Large intestine (tissue), 3 donors: ENCODE results near the gene AJAP1. TPM values are rescaled to one million over a fixed set of nuclear protein-coding genes. Genes with fewer than 3 reads are reported as not detected.

Experiments
- DNase-seq, 2 donors: peaks; one replicate each; pipeline versions ENCODE4 v3.0.0 to v3.0.0-alpha.2; 2013
- H3K27ac ChIP-seq: one replicate; pipeline ENCODE4 v1.5.1; 2013; ENCODE audit warnings: low read length
- H3K27me3 ChIP-seq: 2 replicates; pipeline ENCODE4 v1.6.1; 2013; ENCODE audit warnings: low read length; ENCODE audit not compliant: control insufficient read depth, insufficient read depth
- H3K36me3 ChIP-seq: 2 replicates; pipeline ENCODE4 v1.6.1; 2013; ENCODE audit warnings: low read length; ENCODE audit not compliant: control insufficient read depth, insufficient read depth
- H3K4me1 ChIP-seq: one replicate; pipeline ENCODE4 v1.6.1; 2013; ENCODE audit warnings: low read length; ENCODE audit not compliant: control insufficient read depth, insufficient read depth
- H3K4me3 ChIP-seq: one replicate; pipeline ENCODE4 v1.5.1; 2013; ENCODE audit warnings: low read length
- H3K9me3 ChIP-seq: one replicate; pipeline ENCODE4 v1.6.1; 2013; ENCODE audit warnings: mild to moderate bottlenecking, low read depth, low read length, moderate library complexity; ENCODE audit not compliant: control insufficient read depth
- WGBS: methylation state at CpG from one replicate; pipeline ENCODE4 v1.1.5; 2013; ENCODE audit warnings: low lambda C conversion rate; ENCODE audit not compliant: insufficient coverage; 5-methylcytosine and 5-hydroxymethylcytosine counted together
- polyA plus RNA-seq: library from polyadenylated mRNA; unstranded; fragments of 120-200 nt; gene quantifications from one replicate; pipeline ENCODE4 v1.2.1, GENCODE V29; 2013

Gene AJAP1
- polyA plus RNA-seq, 1 donor = 0.57 TPM

GRCh38 chr1:4786055-4786454, 131.6 kb downstream of the AJAP1 start:
- Histone ChIP-seq H3K27ac (no peak overlapping the region), H3K27me3 (no peaks in the 10 kb centered on the region), H3K4me1 (no peaks in the 10 kb centered on the region), H3K4me3 (no peak overlapping the region), H3K9me3 (no peaks in the 10 kb centered on the region), H3K36me3 (no peaks in the 10 kb centered on the region)
- no CpG with 5 or more reads among the region's 8 CpGs for WGBS
- no peak for DNase-seq

GRCh38 chr1:4787551-4787950, 133.1 kb downstream of the AJAP1 start:
- Histone ChIP-seq H3K27me3 (no peaks in the 10 kb centered on the region), H3K4me3 (no peak overlapping the region), H3K9me3 (no peaks in the 10 kb centered on the region), H3K36me3 (no peaks in the 10 kb centered on the region), H3K4me1 (no peaks in the 10 kb centered on the region), H3K27ac (no peak overlapping the region)
- WGBS = 83% methylated on average over 1 of the region's 5 CpGs
- no peak for DNase-seq

- no peaks in the 10 kb centered on the region for H3K4me1 ChIP-seq
- DNase-seq = no peak
- H3K36me3 ChIP-seq = no peaks in the 10 kb centered on the region
- WGBS = no CpG with 5 or more reads among the region's 4 CpGs
- H3K4me3 ChIP-seq = no peak overlapping the region
- H3K27me3 ChIP-seq = no peaks in the 10 kb centered on the region
- no peaks in the 10 kb centered on the region for H3K9me3 ChIP-seq
- H3K27ac ChIP-seq = no peak overlapping the region
These were observed 138.2 kb downstream of the AJAP1 start for GRCh38 chr1:4792565-4792964.

DNA sequence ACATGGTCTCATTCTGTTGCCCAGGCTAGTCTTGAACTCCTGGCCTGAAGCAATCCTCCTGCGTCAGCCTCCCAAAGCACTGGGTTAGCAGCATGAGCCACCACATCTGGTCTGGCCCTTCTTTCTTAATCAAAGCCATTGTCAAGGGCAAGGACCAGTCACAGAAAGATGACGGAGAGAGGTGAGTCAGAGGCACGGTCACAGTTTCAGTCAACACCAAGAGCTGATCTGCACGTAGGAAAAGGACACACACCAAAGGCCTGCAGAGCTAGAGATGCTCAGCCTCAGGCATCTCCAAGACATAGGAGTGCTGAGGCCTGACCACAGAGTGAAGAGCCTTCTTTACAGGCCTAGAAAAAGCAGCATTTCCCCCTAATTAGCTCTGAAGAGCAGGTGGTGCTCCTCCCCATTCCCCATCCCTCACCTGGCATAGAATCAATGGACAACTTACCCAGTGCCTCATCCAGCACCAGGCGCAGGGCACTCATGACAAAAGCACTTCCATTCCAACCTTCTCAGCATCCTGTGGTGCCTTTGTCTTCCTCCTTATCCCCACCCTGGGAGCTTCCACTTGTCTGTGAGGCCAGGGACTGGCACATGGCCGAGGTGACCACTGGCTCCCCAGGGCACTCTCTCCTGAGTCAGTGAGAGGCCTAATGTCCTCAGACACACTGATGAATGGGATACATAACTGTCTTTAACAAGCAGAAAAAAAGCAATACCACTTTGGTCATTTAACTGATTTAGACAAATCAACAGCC, 139.8 kb downstream of the AJAP1 start:
- H3K4me1 ChIP-seq = no peaks in the 10 kb centered on the region
- no peaks in the 10 kb centered on the region for H3K9me3 ChIP-seq
- no peak overlapping the region for H3K4me3 ChIP-seq
- 60% methylated on average over 1 of the region's 6 CpGs for WGBS
- DNase-seq = no peak
- H3K36me3 ChIP-seq = no peaks in the 10 kb centered on the region
- no peak overlapping the region for H3K27ac ChIP-seq
- H3K27me3 ChIP-seq = no peaks in the 10 kb centered on the region

- no peak for DNase-seq
- Histone ChIP-seq H3K4me3 (no peak overlapping the region), H3K27ac (no peak overlapping the region), H3K9me3 (no peaks in the 10 kb centered on the region), H3K36me3 (no peaks in the 10 kb centered on the region), H3K4me1 (no peaks in the 10 kb centered on the region), H3K27me3 (no peaks in the 10 kb centered on the region)
- WGBS = 0% methylated on average over 1 of the region's 11 CpGs
These were observed 142.0 kb downstream of the AJAP1 start for GRCh38 chr1:4796161-4797015.

- H3K27ac ChIP-seq = no peak overlapping the region
- no CpG with 5 or more reads among the region's 6 CpGs for WGBS
- H3K4me3 ChIP-seq = no peak overlapping the region
- no peaks in the 10 kb centered on the region for H3K9me3 ChIP-seq
- no peaks in the 10 kb centered on the region for H3K36me3 ChIP-seq
- no peak for DNase-seq
- H3K4me1 ChIP-seq = no peaks in the 10 kb centered on the region
- no peaks in the 10 kb centered on the region for H3K27me3 ChIP-seq
These were observed 142.6 kb downstream of the AJAP1 start for GRCh38 chr1:4797016-4797410.

- no peak for DNase-seq
- no peaks in the 10 kb centered on the region for H3K4me1 ChIP-seq
- no peaks in the 10 kb centered on the region for H3K9me3 ChIP-seq
- H3K4me3 ChIP-seq = no peak overlapping the region
- H3K27ac ChIP-seq = no peak overlapping the region
- no CpG with 5 or more reads among the region's 5 CpGs for WGBS
- no peaks in the 10 kb centered on the region for H3K36me3 ChIP-seq
- H3K27me3 ChIP-seq = no peaks in the 10 kb centered on the region
These were observed 143.0 kb downstream of the AJAP1 start for GRCh38 chr1:4797429-4797828.

DNA sequence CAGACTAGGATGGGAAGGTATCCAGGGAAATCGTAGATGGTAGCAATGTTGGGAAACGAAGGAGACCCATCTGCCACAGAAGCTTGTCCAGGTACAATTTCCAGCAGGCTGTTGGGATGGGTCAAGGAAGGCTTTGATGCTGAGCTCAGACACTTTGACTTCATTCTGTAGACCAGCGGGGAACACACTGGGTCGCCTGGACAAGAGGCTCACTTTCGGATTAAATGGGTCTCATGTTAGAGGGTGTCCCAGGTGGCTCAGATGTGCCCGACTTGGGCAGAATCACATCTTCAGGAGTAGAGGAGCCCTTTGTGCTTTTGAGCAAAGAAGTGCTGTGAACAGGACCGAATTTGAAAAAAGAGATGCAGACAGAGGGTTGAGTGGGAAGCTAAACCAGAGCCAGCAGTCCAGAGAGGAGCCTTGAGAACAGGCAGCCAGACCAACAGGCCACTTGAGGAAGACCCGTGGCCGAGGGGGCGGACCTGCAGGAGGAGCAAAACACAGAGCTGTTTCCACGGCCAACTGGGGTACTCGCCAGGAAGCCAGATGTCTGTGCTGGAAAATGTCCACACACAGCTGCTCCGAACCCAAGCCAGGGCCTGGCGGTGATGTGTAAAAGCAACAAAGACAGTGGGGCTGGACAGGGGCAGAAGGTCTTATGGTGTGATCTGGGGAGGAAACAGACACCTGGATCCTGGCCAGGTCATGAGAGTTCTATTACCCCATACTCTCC, 146.9 kb downstream of the AJAP1 start:
- WGBS = no CpG with 5 or more reads among the region's 14 CpGs
- H3K9me3 ChIP-seq = no peaks in the 10 kb centered on the region
- no peaks in the 10 kb centered on the region for H3K36me3 ChIP-seq
- no peaks in the 10 kb centered on the region for H3K4me1 ChIP-seq
- no peak overlapping the region for H3K4me3 ChIP-seq
- H3K27ac ChIP-seq = no peak overlapping the region
- DNase-seq = peak; percentile 48 to 51
- H3K27me3 ChIP-seq = no peaks in the 10 kb centered on the region

GRCh38 chr1:4802024-4802423, 147.6 kb downstream of the AJAP1 start:
- Histone ChIP-seq H3K9me3 (no peaks in the 10 kb centered on the region), H3K27ac (no peak overlapping the region), H3K4me1 (no peaks in the 10 kb centered on the region), H3K36me3 (no peaks in the 10 kb centered on the region), H3K27me3 (no peaks in the 10 kb centered on the region), H3K4me3 (no peak overlapping the region)
- DNase-seq = no peak
- no CpG with 5 or more reads among the region's 6 CpGs for WGBS

GRCh38 chr1:4803335-4803734, 148.9 kb downstream of the AJAP1 start:
- Histone ChIP-seq H3K27me3 (no peaks in the 10 kb centered on the region), H3K27ac (no peak overlapping the region), H3K4me3 (no peak overlapping the region), H3K36me3 (no peaks in the 10 kb centered on the region), H3K9me3 (no peaks in the 10 kb centered on the region), H3K4me1 (no peaks in the 10 kb centered on the region)
- no peak for DNase-seq
